SJCRH30 (cell line): ENCODE data around the gene ANLN. TPM values are rescaled to one million over a fixed set of nuclear protein-coding genes. Genes with fewer than 3 reads are reported as not detected.
A peak's percentile ranks its signal among the peaks of the same experiment; 100 is the strongest.

Experiments
- DNase-seq, 2 experiments: peaks; one replicate each; pipeline ENCODE4 v3.0.0-alpha.2; 2015 to 2020
- H3K27ac ChIP-seq: fragments of 250-450 bp; sonication (Bioruptor Pico); 2 replicates; pipeline ENCODE4 v1.5.1; 2020; ENCODE audit warnings: mild to moderate bottlenecking, moderate library complexity
- H3K27me3 ChIP-seq: fragments of 250-450 bp; sonication (Bioruptor Pico); 2 replicates; pipeline ENCODE4 v1.5.1; 2020; ENCODE audit warnings: mild to moderate bottlenecking, moderate library complexity
- H3K36me3 ChIP-seq: fragments of 250-450 bp; sonication (Bioruptor Pico); 2 replicates; pipeline ENCODE4 v1.5.1; 2020; ENCODE audit warnings: mild to moderate bottlenecking, moderate library complexity
- H3K4me1 ChIP-seq: fragments of 250-450 bp; sonication (Bioruptor Pico); 2 replicates; pipeline ENCODE4 v1.5.1; 2020; ENCODE audit warnings: mild to moderate bottlenecking, moderate library complexity
- H3K4me3 ChIP-seq: fragments of 250-450 bp; sonication (Bioruptor Pico); 2 replicates; pipeline ENCODE4 v1.5.1; 2020; ENCODE audit warnings: mild to moderate bottlenecking, moderate library complexity
- H3K9me3 ChIP-seq: fragments of 250-450 bp; sonication (Bioruptor Pico); replicated peaks from 2 replicates; pipeline ENCODE4 v1.5.1; 2020; ENCODE audit warnings: mild to moderate bottlenecking, moderate library complexity
- total RNA-seq: library from RNA; depleted of rRNA; stranded (reverse); fragments of >200 nt; shearing (Covaris generic); gene quantifications from 2 replicates; pipeline ENCODE4 v1.2.3, GENCODE V29; 2014; rRNA removed

Gene ANLN, protein sequence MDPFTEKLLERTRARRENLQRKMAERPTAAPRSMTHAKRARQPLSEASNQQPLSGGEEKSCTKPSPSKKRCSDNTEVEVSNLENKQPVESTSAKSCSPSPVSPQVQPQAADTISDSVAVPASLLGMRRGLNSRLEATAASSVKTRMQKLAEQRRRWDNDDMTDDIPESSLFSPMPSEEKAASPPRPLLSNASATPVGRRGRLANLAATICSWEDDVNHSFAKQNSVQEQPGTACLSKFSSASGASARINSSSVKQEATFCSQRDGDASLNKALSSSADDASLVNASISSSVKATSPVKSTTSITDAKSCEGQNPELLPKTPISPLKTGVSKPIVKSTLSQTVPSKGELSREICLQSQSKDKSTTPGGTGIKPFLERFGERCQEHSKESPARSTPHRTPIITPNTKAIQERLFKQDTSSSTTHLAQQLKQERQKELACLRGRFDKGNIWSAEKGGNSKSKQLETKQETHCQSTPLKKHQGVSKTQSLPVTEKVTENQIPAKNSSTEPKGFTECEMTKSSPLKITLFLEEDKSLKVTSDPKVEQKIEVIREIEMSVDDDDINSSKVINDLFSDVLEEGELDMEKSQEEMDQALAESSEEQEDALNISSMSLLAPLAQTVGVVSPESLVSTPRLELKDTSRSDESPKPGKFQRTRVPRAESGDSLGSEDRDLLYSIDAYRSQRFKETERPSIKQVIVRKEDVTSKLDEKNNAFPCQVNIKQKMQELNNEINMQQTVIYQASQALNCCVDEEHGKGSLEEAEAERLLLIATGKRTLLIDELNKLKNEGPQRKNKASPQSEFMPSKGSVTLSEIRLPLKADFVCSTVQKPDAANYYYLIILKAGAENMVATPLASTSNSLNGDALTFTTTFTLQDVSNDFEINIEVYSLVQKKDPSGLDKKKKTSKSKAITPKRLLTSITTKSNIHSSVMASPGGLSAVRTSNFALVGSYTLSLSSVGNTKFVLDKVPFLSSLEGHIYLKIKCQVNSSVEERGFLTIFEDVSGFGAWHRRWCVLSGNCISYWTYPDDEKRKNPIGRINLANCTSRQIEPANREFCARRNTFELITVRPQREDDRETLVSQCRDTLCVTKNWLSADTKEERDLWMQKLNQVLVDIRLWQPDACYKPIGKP
- total RNA-seq, result 195 and 215 TPM in 2 replicates

DNA sequence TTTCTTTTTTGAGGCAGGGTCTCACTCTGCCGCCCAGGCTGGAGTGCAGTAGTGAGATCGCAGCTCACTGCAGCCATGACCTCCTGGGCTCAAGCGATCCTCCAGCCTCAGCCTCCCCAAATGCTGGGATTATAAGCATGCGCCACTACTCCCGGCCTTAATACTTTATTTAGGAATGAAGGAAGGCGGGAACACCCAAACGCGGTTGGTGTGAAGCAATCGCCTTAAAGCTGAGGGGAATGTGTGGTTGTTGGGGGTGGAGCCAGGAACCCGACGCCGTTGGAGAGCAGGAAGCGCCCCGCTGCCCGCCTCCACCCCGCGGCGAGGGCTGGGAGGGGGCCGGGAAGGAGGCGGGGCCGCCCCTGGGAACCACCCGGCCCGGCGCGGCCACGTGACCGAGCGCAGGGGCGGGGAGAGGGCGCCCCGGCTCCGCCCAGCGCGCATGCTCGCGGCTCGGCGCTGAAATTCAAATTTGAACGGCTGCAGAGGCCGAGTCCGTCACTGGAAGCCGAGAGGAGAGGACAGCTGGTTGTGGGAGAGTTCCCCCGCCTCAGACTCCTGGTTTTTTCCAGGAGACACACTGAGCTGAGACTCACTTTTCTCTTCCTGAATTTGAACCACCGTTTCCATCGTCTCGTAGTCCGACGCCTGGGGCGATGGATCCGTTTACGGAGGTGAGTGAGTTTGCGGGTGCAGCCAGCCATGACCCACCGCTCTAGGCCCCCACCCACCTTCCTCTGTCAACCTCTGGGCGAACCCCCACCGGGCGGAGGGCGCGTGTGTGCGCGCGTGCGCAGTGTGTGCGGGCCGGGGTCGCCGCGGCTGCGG is at the start of gene ANLN:
Gene ANLN, plus strand, starts transcription at position 492 of the 828 bp plus-strand sequence. Its CDS starts 165 bp downstream, at position 657.
- H3K36me3 ChIP-seq, result peaks cover 18% of the 10 kb centered on the region
- H3K9me3 ChIP-seq, result no peaks in the 10 kb centered on the region
- peak within 1 kb of the TSS; percentile 92 for H3K4me3 ChIP-seq
- H3K27me3 ChIP-seq, result no peaks in the 10 kb centered on the region
- H3K4me1 ChIP-seq, result peaks cover 8% of the 10 kb centered on the region
- DNase-seq, result peak; percentile 97 to 98
- peak within 1 kb of the TSS; percentile 99 for H3K27ac ChIP-seq

DNA sequence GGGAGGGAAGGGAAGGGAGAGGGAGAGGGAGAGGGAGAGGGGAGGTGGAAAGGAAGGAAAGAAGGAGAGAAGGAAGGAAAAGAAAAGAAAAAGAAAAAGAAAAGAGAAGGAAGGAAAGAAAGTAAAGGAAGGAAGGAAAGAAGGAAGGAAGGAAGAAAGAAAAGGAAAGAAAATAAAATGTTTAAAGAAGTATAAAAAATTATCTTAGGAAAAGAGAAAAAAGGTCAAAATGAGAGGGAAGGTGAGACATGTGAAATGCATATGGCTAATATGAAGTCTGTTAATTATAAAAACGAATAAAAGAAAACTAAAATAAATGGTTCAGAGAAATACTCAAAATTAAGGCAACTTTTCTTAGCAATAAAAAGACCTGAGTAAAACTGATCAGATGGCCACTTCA is 46.1 kb upstream of the ANLN start:
- no peak for DNase-seq
- H3K27ac ChIP-seq, result no peak overlapping the region

DNA sequence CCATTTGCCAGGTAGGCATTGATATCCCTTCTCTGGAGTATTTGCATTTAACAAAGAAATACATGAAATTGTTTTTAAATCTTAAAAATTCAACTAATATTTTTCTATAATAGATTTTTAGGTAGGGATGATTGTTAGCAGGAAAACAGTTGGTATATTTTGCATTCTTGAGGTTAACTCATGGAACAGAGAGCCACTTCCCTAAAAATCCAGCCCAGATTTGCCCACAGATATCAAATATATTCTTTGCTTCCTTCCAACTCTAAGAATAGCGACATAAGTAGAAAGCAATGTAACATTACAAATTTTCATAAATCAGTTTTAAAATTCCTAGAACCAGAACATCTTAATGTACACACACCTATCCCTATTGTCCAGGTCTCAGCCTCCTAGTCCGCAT is 45.0 kb upstream of the ANLN start:
- Histone ChIP-seq H3K27me3 (no peaks in the 10 kb centered on the region), H3K4me3 (no peak overlapping the region), H3K27ac (no peak overlapping the region), H3K4me1 (no peaks in the 10 kb centered on the region), H3K9me3 (0 out of 2 replicates have a peak, but pooled peaks cover 4% of the 10 kb centered on the region), H3K36me3 (no peaks in the 10 kb centered on the region)
- DNase-seq, result no peak

More for the DNA sequence above, 46.1 kb upstream of the ANLN start:
- no peaks in the 10 kb centered on the region for H3K27me3 ChIP-seq
- H3K36me3 ChIP-seq, result no peaks in the 10 kb centered on the region
- 0 out of 2 replicates have a peak, but pooled peaks cover 4% of the 10 kb centered on the region for H3K9me3 ChIP-seq
- no peak overlapping the region for H3K4me3 ChIP-seq
- H3K4me1 ChIP-seq, result no peaks in the 10 kb centered on the region

DNA sequence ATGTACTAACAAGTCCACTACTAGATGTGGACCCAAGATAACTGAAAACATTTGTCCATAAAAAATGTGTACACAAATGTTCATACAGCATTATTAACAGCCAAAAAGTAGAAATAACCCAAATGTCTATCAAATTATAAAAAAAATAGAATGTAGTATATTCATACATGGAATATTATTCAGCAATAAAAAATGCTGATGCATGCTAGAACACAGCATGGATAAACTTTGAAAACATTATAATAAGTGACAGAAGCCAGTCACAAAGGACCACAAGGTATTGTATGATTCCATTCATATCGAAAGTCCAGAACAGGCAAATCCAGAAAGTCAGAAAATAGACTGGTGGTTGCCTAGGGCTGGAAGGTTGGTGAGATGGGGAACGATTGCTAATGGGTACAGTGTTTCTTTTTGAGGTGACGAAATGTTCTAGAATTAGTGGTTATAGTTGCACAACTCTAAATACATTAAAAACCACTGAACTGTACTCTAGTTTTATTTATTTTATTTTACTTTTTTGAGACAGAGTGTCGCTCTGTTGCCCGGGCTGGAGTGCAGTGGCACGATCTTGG is 43.3 kb upstream of the ANLN start:
- Histone ChIP-seq H3K27ac (no peak overlapping the region), H3K27me3 (no peaks in the 10 kb centered on the region), H3K36me3 (no peaks in the 10 kb centered on the region), H3K9me3 (no peaks in the 10 kb centered on the region), H3K4me1 (no peaks in the 10 kb centered on the region), H3K4me3 (no peak overlapping the region)
- no peak for DNase-seq

DNA sequence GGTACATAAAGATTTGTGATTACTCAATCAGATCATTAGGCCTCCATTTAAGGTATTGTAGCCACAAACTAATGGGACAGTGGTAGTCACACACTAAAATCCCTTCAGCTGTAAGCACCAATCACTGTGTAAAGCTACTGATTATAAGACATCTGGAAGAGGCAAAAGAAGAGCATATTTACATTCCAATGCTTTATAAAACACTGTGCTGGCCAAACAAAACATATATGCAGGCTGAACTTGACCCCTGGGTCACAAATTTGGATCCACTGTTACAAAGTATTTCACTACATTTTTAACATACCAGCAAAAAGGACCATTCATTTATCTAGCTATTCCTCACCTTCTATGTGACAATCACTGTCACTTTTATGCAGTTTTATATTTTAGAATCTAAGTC is 41.4 kb upstream of the ANLN start:
- no peak for DNase-seq
- Histone ChIP-seq H3K9me3 (no peaks in the 10 kb centered on the region), H3K36me3 (no peaks in the 10 kb centered on the region), H3K27ac (no peak overlapping the region), H3K27me3 (no peaks in the 10 kb centered on the region), H3K4me1 (no peaks in the 10 kb centered on the region), H3K4me3 (no peak overlapping the region)

DNA sequence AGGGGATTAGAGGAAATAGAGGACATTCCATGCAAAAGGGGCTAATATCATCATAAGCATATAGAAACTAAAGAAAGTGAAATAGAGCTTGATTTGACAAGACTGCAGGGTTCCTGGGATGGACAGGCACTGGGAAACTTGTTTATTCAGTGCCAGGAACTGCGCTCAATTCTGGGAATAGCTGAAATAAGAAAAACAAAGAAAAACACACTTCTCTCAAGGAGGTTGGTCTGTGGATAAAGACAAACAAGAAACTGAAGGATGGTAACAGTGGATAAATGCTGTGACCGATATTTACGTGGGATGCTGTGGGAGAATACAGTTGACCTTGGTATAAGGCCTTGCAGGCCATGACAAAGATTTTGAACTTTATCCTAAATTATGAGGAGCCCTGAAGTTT is 40.9 kb upstream of the ANLN start:
- no peak for DNase-seq
- Histone ChIP-seq H3K4me3 (no peak overlapping the region), H3K9me3 (no peaks in the 10 kb centered on the region), H3K4me1 (no peaks in the 10 kb centered on the region), H3K27me3 (no peaks in the 10 kb centered on the region), H3K36me3 (no peaks in the 10 kb centered on the region), H3K27ac (no peak overlapping the region)

DNA sequence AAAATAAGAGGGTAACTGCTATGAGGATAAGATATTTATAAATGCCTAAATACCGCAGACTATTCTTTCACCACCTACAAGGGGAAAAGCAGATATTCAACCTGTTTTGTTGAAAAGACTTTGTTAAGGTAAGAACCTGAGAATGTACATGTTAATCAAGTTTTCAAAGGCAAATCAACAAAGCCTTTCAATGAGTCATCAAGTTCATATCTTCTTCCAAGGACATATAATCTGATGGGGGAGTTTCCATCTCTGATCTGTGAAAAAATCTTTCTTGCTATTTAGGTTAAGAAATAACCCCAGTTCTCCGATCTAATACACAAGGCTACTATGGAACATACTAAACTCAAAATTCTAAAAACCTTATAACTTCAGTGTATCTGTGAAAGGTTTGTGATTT is 40.0 kb upstream of the ANLN start:
- H3K36me3 ChIP-seq, result no peaks in the 10 kb centered on the region
- DNase-seq, result no peak
- H3K4me3 ChIP-seq, result no peak overlapping the region
- H3K4me1 ChIP-seq, result no peaks in the 10 kb centered on the region
- no peaks in the 10 kb centered on the region for H3K27me3 ChIP-seq
- no peaks in the 10 kb centered on the region for H3K9me3 ChIP-seq
- no peak overlapping the region for H3K27ac ChIP-seq

DNA sequence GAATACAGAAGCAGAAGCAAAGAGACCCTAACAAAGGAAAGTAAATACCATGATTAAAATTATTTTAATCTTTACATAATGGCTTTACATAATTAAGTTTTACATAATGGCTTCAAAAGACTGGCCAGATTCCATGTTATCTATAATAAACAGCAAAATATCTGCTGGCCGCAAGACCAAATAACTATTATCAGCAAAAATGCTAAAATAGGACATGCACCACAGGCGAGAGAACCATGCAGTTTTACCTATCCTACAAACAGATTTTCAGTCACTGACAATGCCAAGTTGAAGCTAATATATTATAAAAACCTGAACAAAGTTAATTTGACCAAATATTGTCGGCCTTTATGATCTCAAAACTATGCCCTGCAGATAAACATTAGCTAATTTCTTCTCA is 34.2 kb upstream of the ANLN start:
- DNase-seq, result no peak
- H3K27me3 ChIP-seq, result no peaks in the 10 kb centered on the region
- no peaks in the 10 kb centered on the region for H3K9me3 ChIP-seq
- no peak overlapping the region for H3K4me3 ChIP-seq
- H3K27ac ChIP-seq, result no peak overlapping the region
- no peaks in the 10 kb centered on the region for H3K36me3 ChIP-seq
- no peaks in the 10 kb centered on the region for H3K4me1 ChIP-seq

DNA sequence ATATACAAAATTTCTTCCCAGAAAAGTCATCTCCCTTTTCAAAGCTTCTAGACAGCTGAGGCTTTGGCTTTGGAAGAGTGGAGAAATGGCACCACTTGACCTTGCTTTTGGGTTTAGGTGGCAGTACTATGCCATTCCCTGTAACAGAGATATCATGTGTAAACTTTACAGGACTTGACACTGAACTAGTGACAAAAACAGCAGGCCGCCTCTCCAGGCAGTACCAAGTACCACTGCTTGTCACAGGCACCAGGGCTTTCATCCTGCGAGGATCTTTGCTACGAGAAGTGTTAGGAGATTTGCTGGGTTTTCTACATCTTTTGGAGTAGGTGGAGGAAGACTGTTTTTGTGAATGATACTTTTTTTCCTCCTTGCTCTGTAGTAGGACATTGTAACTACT is 32.6 kb upstream of the ANLN start:
- H3K4me1 ChIP-seq, result no peaks in the 10 kb centered on the region
- no peak for DNase-seq
- no peak overlapping the region for H3K27ac ChIP-seq
- H3K27me3 ChIP-seq, result no peaks in the 10 kb centered on the region
- H3K36me3 ChIP-seq, result no peaks in the 10 kb centered on the region
- H3K9me3 ChIP-seq, result no peaks in the 10 kb centered on the region
- no peak overlapping the region for H3K4me3 ChIP-seq

DNA sequence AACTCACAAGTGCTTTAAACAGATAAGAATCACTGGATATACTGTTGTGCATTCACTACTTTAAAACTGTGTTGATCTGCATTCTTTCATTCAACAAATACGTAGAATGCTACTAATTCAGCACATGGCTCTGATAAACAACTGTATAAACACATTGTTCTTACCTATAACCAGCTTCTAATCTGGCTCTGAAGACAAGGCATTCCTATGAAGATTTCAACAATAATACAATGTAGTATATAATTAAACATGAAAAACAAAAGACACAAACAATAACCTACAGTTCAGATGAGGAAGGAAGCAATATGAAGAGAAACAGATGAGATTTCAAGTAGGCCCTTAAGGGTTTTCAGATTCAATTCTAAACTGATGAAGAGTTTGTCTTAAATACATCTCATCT is 31.1 kb upstream of the ANLN start:
- DNase-seq, result no peak
- Histone ChIP-seq H3K27me3 (no peaks in the 10 kb centered on the region), H3K27ac (no peak overlapping the region), H3K4me3 (no peak overlapping the region), H3K9me3 (no peaks in the 10 kb centered on the region), H3K36me3 (no peaks in the 10 kb centered on the region), H3K4me1 (no peaks in the 10 kb centered on the region)

DNA sequence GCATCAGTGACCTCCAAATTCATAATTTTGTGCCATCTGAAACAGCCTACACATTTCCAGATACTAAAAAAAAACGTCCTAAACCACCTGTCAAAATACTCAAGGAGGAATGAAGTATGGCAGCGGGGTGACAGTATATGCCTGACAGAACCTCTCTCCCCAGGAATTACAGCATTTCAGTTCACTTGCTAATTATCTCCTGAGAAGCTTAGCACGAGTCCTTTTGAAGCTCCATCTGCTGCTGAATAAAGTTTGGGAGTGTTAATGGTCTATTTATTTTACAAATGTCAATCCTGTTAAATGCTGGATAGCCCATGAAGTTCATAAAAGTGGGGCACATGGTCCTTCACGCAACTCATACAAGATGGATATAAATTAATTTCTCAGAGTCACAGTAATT is 29.4 kb upstream of the ANLN start:
- H3K36me3 ChIP-seq, result no peaks in the 10 kb centered on the region
- no peaks in the 10 kb centered on the region for H3K27me3 ChIP-seq
- no peak overlapping the region for H3K27ac ChIP-seq
- no peak overlapping the region for H3K4me3 ChIP-seq
- no peaks in the 10 kb centered on the region for H3K9me3 ChIP-seq
- no peak for DNase-seq
- H3K4me1 ChIP-seq, result no peaks in the 10 kb centered on the region

DNA sequence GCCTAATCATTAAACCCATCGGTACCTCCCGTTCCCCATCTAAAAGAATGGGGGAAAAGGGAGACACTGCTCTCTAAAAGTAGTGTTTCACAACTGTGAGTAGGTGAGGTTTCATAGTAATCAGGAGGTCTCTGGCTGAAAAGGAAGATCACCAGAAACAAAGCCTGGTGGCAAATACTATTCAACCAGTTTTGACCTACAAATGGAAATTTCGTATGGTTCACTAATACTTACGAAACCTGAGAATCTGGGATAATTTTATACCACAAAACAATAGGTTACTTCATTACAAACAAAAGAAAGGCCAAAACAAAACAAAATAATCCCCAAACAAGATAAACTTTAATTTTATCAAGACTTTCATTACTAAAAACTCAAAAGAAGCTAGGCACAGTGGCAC is 28.4 kb upstream of the ANLN start:
- H3K9me3 ChIP-seq, result no peaks in the 10 kb centered on the region
- no peaks in the 10 kb centered on the region for H3K36me3 ChIP-seq
- no peak overlapping the region for H3K4me3 ChIP-seq
- no peak for DNase-seq
- H3K27ac ChIP-seq, result no peak overlapping the region
- H3K27me3 ChIP-seq, result no peaks in the 10 kb centered on the region
- H3K4me1 ChIP-seq, result no peaks in the 10 kb centered on the region

DNA sequence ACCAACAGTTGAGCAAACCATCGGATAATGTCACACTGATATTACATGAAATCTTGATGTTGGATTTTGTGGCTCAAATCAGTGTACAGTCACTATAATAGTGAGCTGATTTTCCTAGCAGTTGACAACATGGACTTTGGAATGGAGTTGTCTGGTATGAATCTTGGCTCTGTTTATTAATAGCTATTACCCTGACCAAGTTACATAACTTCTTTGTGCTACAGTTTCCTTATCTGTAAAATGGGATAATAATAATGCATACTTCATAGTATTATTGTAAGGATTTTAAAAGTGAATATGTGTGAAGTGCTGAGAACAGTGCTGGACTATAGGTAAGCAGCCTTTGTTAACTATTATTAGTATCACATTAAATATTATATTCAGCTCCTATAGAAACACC is 26.1 kb upstream of the ANLN start:
- Histone ChIP-seq H3K9me3 (no peaks in the 10 kb centered on the region), H3K27ac (no peak overlapping the region), H3K4me3 (no peak overlapping the region), H3K36me3 (no peaks in the 10 kb centered on the region), H3K4me1 (no peaks in the 10 kb centered on the region), H3K27me3 (no peaks in the 10 kb centered on the region)
- no peak for DNase-seq
